Activated CD4-positive, alpha-beta memory T cell treated with anti-CD3 and anti-CD28 coated beads, Interleukin-2, amount 10 ng/mL, durations not matched to agents 7 days and 5 days (primary cell): Measurements from ENCODE around the gene NAV2. TPM values are rescaled to one million over a fixed set of nuclear protein-coding genes. Genes with fewer than 3 reads are reported as not detected.

Experiments
- CTCF ChIA-PET: fragments of 350-600 bp; sonication (Branson Sonifier 250); formaldehyde crosslinking; loops from one replicate; lab custom pipeline; 2021; ENCODE audit warnings: antibody characterized with exemption, inconsistent platforms; lab: Charles Lee
- POLR2A ChIA-PET: fragments of 350-600 bp; sonication (Branson Sonifier 250); formaldehyde crosslinking; loops from one replicate; lab custom pipeline; 2021; ENCODE audit warnings: antibody characterized with exemption; lab: Charles Lee
- DNase-seq: peaks from one replicate; pipeline ENCODE4 v3.0.0-alpha.2; 2020
- H3K27ac Mint-ChIP-seq: one replicate; pipeline ENCODE4 v1.8.0; 2021; ENCODE audit warnings: mild to moderate bottlenecking, mixed read lengths
- H3K27me3 Mint-ChIP-seq: one replicate; pipeline ENCODE4 v1.8.0; 2021; ENCODE audit warnings: mixed read lengths
- H3K36me3 Mint-ChIP-seq: one replicate; pipeline ENCODE4 v1.8.0; 2021; ENCODE audit warnings: low read depth, mixed read lengths
- H3K4me1 Mint-ChIP-seq: one replicate; pipeline ENCODE4 v1.8.0; 2021; ENCODE audit warnings: mixed read lengths
- H3K4me3 Mint-ChIP-seq: one replicate; pipeline ENCODE4 v1.8.0; 2021; ENCODE audit warnings: mild to moderate bottlenecking, mixed read lengths
- H3K9me3 Mint-ChIP-seq: one replicate; pipeline ENCODE4 v1.8.0; 2021; ENCODE audit warnings: mixed read lengths
- total RNA-seq, 2 experiments: library from RNA; stranded (reverse); gene quantifications; one replicate each; pipeline ENCODE4 v1.2.3, GENCODE V29; 2021

NAV2 gene
- total RNA-seq, 2 experiments from 2014 or later: 0.53 to 0.70 TPM

DNA sequence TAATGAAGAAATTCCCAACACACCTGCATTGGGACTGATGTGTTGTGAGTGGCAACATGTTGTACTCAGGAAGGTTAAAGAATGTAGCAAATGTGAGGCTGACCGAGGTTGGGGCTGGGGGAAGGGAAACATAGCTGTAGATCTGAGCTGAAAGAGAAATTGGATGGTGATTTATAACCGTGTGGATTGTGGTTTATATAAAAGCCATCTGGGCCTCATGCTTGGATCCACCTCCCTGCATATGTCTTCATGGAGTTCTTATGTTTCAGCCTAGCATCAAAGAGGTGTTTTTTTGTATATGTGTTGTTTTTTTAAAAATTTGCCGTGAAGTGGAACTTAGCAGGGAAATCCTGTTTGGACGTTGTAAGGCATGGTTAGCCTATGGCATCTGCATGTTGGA lies 141.3 kb downstream of the NAV2 start:
- H3K27ac Mint-ChIP-seq: no peak overlapping the region
- CTCF ChIA-PET: no interaction called here
- DNase-seq: no peak
- H3K4me3 Mint-ChIP-seq: no peak overlapping the region
- peaks cover 2% of the 10 kb centered on the region for H3K27me3 Mint-ChIP-seq
- H3K36me3 Mint-ChIP-seq: no peaks in the 10 kb centered on the region
- POLR2A ChIA-PET: no interaction called here
- H3K4me1 Mint-ChIP-seq: no peaks in the 10 kb centered on the region
- no peaks in the 10 kb centered on the region for H3K9me3 Mint-ChIP-seq

GRCh38 chr11:19861171-19861570 lies 148.5 kb downstream of the NAV2 start:
- POLR2A ChIA-PET: no interaction called here
- Mint-ChIP-seq H3K27me3 (peaks cover 5% of the 10 kb centered on the region), H3K4me1 (no peaks in the 10 kb centered on the region), H3K27ac (no peak overlapping the region), H3K9me3 (no peaks in the 10 kb centered on the region), H3K36me3 (no peaks in the 10 kb centered on the region), H3K4me3 (no peak overlapping the region)
- CTCF ChIA-PET: no interaction called here
- no peak for DNase-seq

DNA sequence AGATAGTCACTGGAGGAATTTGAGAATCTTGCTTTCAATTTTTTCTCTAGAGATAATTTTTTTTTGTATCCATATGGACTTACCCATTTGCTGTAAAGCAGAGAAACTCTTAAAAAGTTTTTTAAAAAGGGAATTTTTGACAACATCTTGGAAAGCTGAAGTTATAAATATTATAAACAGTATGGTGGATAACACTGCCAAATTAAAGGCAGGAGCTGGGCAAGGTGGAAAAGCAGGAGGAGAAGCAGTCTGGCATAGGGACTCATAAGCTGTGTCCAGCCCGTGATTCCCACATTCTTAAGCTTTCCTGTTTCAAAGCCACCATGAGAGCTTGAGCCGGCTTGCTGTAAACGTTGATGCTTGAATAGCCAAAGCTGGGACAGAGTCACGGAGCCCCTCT lies 149.5 kb downstream of the NAV2 start:
- Mint-ChIP-seq H3K27me3 (peaks cover 5% of the 10 kb centered on the region), H3K9me3 (no peaks in the 10 kb centered on the region), H3K4me1 (no peaks in the 10 kb centered on the region), H3K27ac (no peak overlapping the region), H3K36me3 (no peaks in the 10 kb centered on the region), H3K4me3 (no peak overlapping the region)
- DNase-seq: no peak
- CTCF ChIA-PET: no interaction called here
- POLR2A ChIA-PET: no interaction called here

DNA sequence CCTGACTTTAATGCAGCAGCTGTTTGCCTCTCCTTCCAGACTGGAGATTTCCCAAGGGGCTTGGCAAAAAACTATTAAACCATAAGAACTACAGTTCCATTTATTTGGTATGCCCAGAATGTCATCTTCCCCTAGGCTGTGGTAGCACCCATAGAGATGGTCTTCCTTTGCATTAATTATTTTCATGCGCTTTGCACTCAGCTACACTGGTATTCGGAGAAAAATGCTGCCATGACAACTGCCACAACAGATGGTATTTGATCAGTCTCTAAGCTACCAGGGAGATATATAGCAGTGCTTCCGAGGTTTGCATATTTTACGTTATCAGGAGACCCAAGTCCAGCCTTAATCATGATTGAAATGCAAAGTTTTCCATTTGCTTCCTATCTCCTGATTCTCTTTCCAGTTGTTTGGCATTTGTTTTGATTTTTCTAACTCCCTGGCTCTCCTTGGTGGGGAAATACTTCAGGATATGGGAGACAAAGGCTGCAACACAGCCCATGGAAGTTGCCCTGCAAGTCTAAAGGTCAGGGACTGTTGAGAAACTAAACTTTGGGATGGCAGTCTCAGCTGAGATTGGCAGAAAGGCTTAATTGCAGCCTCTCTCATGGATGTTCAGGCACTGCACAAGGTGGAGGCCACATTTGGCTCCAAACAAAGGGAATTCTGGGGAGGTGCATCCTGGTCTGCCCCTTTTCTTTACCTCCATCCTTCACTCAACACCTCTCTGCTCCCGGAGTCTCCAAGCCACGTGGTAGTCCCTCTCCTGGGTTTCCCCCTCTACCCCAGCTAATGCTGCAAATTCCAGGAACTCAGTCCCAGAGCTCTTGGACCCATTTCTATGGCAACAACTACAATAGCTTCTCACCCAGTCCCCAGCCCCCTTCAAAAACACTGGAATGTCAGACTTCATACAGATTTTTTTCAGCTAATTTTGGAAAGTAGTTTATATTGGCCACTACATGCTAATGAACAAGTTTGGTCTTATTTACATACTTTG lies 151.8 kb downstream of the NAV2 start:
- H3K27ac Mint-ChIP-seq: no peak overlapping the region
- DNase-seq: no peak
- H3K36me3 Mint-ChIP-seq: no peaks in the 10 kb centered on the region
- CTCF ChIA-PET: interaction anchor here (0.8 kb wide), 1 partner anchor 12 kb away, joined by 3 read pairs; no protein-coding TSS in a partner anchor
- H3K4me3 Mint-ChIP-seq: no peak overlapping the region
- peaks cover 6% of the 10 kb centered on the region for H3K27me3 Mint-ChIP-seq
- no peaks in the 10 kb centered on the region for H3K9me3 Mint-ChIP-seq
- H3K4me1 Mint-ChIP-seq: no peaks in the 10 kb centered on the region
- POLR2A ChIA-PET: no interaction called here

DNA sequence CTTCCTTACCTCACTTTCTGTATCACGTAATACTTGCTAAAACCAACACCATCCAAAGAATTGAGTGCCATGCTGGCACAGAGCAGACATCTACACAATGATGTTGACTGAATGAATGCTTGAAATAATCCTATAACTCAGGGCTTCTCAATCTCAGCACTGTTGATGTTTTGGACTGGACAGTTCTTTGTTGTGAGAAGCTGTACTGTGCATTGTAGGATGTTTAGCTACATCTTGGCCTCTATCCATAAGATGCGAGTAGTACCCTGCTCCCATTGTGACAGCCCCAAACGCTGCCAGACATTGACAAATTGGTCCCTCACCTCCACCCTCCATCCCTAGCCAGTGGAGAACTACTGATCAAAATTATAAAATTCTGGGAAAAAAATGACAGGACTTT lies 153.4 kb downstream of the NAV2 start:
- POLR2A ChIA-PET: no interaction called here
- no peaks in the 10 kb centered on the region for H3K9me3 Mint-ChIP-seq
- no peak for DNase-seq
- peaks cover 6% of the 10 kb centered on the region for H3K27me3 Mint-ChIP-seq
- H3K27ac Mint-ChIP-seq: no peak overlapping the region
- H3K36me3 Mint-ChIP-seq: no peaks in the 10 kb centered on the region
- CTCF ChIA-PET: no interaction called here
- no peak overlapping the region for H3K4me3 Mint-ChIP-seq
- H3K4me1 Mint-ChIP-seq: no peaks in the 10 kb centered on the region

GRCh38 chr11:19866521-19866920 lies 153.9 kb downstream of the NAV2 start:
- Mint-ChIP-seq H3K27ac (no peak overlapping the region), H3K36me3 (no peaks in the 10 kb centered on the region), H3K4me1 (no peaks in the 10 kb centered on the region), H3K9me3 (no peaks in the 10 kb centered on the region), H3K4me3 (no peak overlapping the region), H3K27me3 (peaks cover 6% of the 10 kb centered on the region)
- no peak for DNase-seq
- CTCF ChIA-PET: no interaction called here
- POLR2A ChIA-PET: no interaction called here

DNA sequence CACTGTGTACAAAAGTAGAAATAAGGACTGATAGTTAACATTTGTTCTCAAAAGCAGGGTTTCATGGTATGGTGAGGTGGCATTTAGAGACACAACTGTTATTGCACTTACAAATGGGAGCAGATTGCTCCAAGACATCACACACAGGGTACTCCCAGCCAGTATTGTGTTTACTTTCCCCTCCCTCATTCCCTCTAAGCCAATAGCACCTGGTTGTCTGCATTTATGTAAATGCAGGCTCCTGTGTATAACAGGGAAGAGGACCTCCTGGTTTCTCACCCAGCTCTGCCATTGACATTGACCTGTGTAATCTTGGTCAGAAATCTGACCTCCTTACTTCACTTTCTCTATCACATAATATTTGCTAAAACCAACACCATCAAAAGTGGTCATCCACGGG lies 154.4 kb downstream of the NAV2 start:
- H3K4me1 Mint-ChIP-seq: no peaks in the 10 kb centered on the region
- no peaks in the 10 kb centered on the region for H3K9me3 Mint-ChIP-seq
- ChIA-PET POLR2A (no interaction called here), CTCF (no interaction called here)
- no peak overlapping the region for H3K4me3 Mint-ChIP-seq
- no peak for DNase-seq
- peaks cover 6% of the 10 kb centered on the region for H3K27me3 Mint-ChIP-seq
- no peaks in the 10 kb centered on the region for H3K36me3 Mint-ChIP-seq
- H3K27ac Mint-ChIP-seq: no peak overlapping the region

- ChIA-PET CTCF (no interaction called here), POLR2A (no interaction called here)
- H3K4me3 Mint-ChIP-seq: no peak overlapping the region
- no peak for DNase-seq
- no peaks in the 10 kb centered on the region for H3K4me1 Mint-ChIP-seq
- no peak overlapping the region for H3K27ac Mint-ChIP-seq
- H3K36me3 Mint-ChIP-seq: no peaks in the 10 kb centered on the region
- H3K9me3 Mint-ChIP-seq: no peaks in the 10 kb centered on the region
- H3K27me3 Mint-ChIP-seq: peaks cover 6% of the 10 kb centered on the region
Measured at GRCh38 chr11:19868281-19868821, 155.7 kb downstream of the NAV2 start.

- no peaks in the 10 kb centered on the region for H3K36me3 Mint-ChIP-seq
- no peaks in the 10 kb centered on the region for H3K9me3 Mint-ChIP-seq
- no peak for DNase-seq
- H3K4me1 Mint-ChIP-seq: no peaks in the 10 kb centered on the region
- H3K27ac Mint-ChIP-seq: no peak overlapping the region
- POLR2A ChIA-PET: no interaction called here
- CTCF ChIA-PET: no interaction called here
- H3K27me3 Mint-ChIP-seq: peaks cover 6% of the 10 kb centered on the region
- no peak overlapping the region for H3K4me3 Mint-ChIP-seq
Measured at GRCh38 chr11:19868871-19869270, 156.2 kb downstream of the NAV2 start.

- Mint-ChIP-seq H3K36me3 (no peaks in the 10 kb centered on the region), H3K9me3 (no peaks in the 10 kb centered on the region), H3K4me3 (no peak overlapping the region), H3K27me3 (peaks cover 6% of the 10 kb centered on the region), H3K4me1 (no peaks in the 10 kb centered on the region), H3K27ac (no peak overlapping the region)
- CTCF ChIA-PET: no interaction called here
- POLR2A ChIA-PET: no interaction called here
- no peak for DNase-seq
Measured at GRCh38 chr11:19869466-19869865, 156.8 kb downstream of the NAV2 start.

- Mint-ChIP-seq H3K27me3 (peaks cover 3% of the 10 kb centered on the region), H3K4me1 (no peaks in the 10 kb centered on the region), H3K36me3 (no peaks in the 10 kb centered on the region), H3K4me3 (no peak overlapping the region), H3K27ac (no peak overlapping the region), H3K9me3 (no peaks in the 10 kb centered on the region)
- ChIA-PET CTCF (no interaction called here), POLR2A (no interaction called here)
- DNase-seq: no peak
Measured at GRCh38 chr11:19869946-19870589, 157.4 kb downstream of the NAV2 start.

GRCh38 chr11:19871531-19871930 lies 158.9 kb downstream of the NAV2 start:
- H3K9me3 Mint-ChIP-seq: no peaks in the 10 kb centered on the region
- H3K4me3 Mint-ChIP-seq: no peak overlapping the region
- no peaks in the 10 kb centered on the region for H3K36me3 Mint-ChIP-seq
- H3K4me1 Mint-ChIP-seq: no peaks in the 10 kb centered on the region
- H3K27me3 Mint-ChIP-seq: peaks cover 2% of the 10 kb centered on the region
- DNase-seq: no peak
- ChIA-PET POLR2A (no interaction called here), CTCF (no interaction called here)
- no peak overlapping the region for H3K27ac Mint-ChIP-seq

- Mint-ChIP-seq H3K27ac (no peak overlapping the region), H3K9me3 (no peaks in the 10 kb centered on the region), H3K27me3 (no peaks in the 10 kb centered on the region), H3K36me3 (no peaks in the 10 kb centered on the region), H3K4me3 (no peak overlapping the region), H3K4me1 (no peaks in the 10 kb centered on the region)
- DNase-seq: no peak
- ChIA-PET POLR2A (no interaction called here), CTCF (no interaction called here)
Measured at GRCh38 chr11:19872512-19873145, 160.0 kb downstream of the NAV2 start.
